Osteoblast (primary cell): ENCODE data around the gene TPH2. TPM values are rescaled to one million over a fixed set of nuclear protein-coding genes. Genes with fewer than 3 reads are reported as not detected.

ENCODE experiments used
- DNase-seq: peaks from one replicate; pipeline ENCODE4 v3.0.0; 2011; ENCODE audit warnings: low spot score, mixed read lengths; ENCODE audit not compliant: insufficient read length; ENCODE audit errors: missing footprints
- H2AFZ ChIP-seq: 2 replicates; pipeline ENCODE4 v1.6.0; 2011; ENCODE audit warnings: mild to moderate bottlenecking, low read length
- H3K27ac ChIP-seq: 2 replicates; pipeline ENCODE4 v1.5.1; 2011; ENCODE audit warnings: mild to moderate bottlenecking, low read depth, low read length, moderate library complexity
- H3K27me3 ChIP-seq: 2 replicates; pipeline ENCODE4 v1.6.0; 2012; ENCODE audit warnings: mild to moderate bottlenecking, control low read depth, inconsistent platforms, low read length, moderate library complexity; ENCODE audit not compliant: insufficient read depth
- H3K36me3 ChIP-seq: 2 replicates; pipeline ENCODE4 v1.5.1; 2011; ENCODE audit warnings: mild to moderate bottlenecking, low read length, control low read depth, moderate library complexity; ENCODE audit not compliant: insufficient read depth
- H3K4me1 ChIP-seq: 2 replicates; pipeline ENCODE4 v1.5.1; 2011; ENCODE audit warnings: mild to moderate bottlenecking, low read length, control low read depth, moderate library complexity; ENCODE audit not compliant: insufficient read depth
- H3K4me2 ChIP-seq: 2 replicates; pipeline ENCODE4 v1.6.0; 2011; ENCODE audit warnings: mild to moderate bottlenecking, low read length; ENCODE audit not compliant: insufficient read depth
- H3K4me3 ChIP-seq: fragments of 200-600 bp; sonication (generic); 3 replicates; pipeline ENCODE4 v1.5.1; 2012; ENCODE audit warnings: mild to moderate bottlenecking, low read length, inconsistent platforms; ENCODE audit not compliant: insufficient read depth
- H3K79me2 ChIP-seq: 2 replicates; pipeline ENCODE4 v1.6.0; 2012; ENCODE audit warnings: mild to moderate bottlenecking, low read length, control low read depth, inconsistent platforms; ENCODE audit not compliant: insufficient read depth
- H3K9me3 ChIP-seq: 2 replicates; pipeline ENCODE4 v1.5.1; 2011; ENCODE audit warnings: low read depth, low read length, control low read depth
- H4K20me1 ChIP-seq: 2 replicates; pipeline ENCODE4 v1.6.0; 2012; ENCODE audit warnings: mild to moderate bottlenecking, low read length, control low read depth; ENCODE audit not compliant: insufficient read depth
- CTCF ChIP-seq: IDR thresholded peaks from 2 replicates; pipeline ENCODE4 v1.5.1; 2011; ENCODE audit warnings: mild to moderate bottlenecking, low read depth, low read length, moderate library complexity; ENCODE audit errors: extremely low read depth
- total RNA-seq: library from RNA; depleted of rRNA; stranded (reverse); fragments of >200 nt; gene quantifications from 2 replicates; pipeline ENCODE4 v1.2.3, GENCODE V29; 2012

The TPH2 gene
- total RNA-seq, 1 donor = under 0.01 TPM

- Histone ChIP-seq H3K4me2 (no peak overlapping the region), H3K27me3 (no peaks in the 10 kb centered on the region), H3K27ac (no peak overlapping the region), H3K9me3 (no peaks in the 10 kb centered on the region), H4K20me1 (no peaks in the 10 kb centered on the region), H3K4me3 (no peak overlapping the region), H3K36me3 (no peaks in the 10 kb centered on the region), H3K4me1 (no peaks in the 10 kb centered on the region), H3K79me2 (no peaks in the 10 kb centered on the region), H2AFZ (no peak overlapping the region)
- no peak for DNase-seq
- no peak for TF ChIP-seq CTCF
Measured at GRCh38 chr12:71973687-71974086, 35.0 kb downstream of the TPH2 start.

GRCh38 chr12:71980538-71980937, 41.9 kb downstream of the TPH2 start:
- TF ChIP-seq CTCF = no peak
- Histone ChIP-seq H4K20me1 (no peaks in the 10 kb centered on the region), H3K36me3 (no peaks in the 10 kb centered on the region), H3K27ac (no peak overlapping the region), H3K4me2 (no peak overlapping the region), H3K79me2 (no peaks in the 10 kb centered on the region), H3K27me3 (no peaks in the 10 kb centered on the region), H3K9me3 (no peaks in the 10 kb centered on the region), H3K4me1 (no peaks in the 10 kb centered on the region), H3K4me3 (no peak overlapping the region), H2AFZ (no peak overlapping the region)
- no peak for DNase-seq

GRCh38 chr12:71981149-71981548, 42.5 kb downstream of the TPH2 start:
- H4K20me1 ChIP-seq = no peaks in the 10 kb centered on the region
- no peak for DNase-seq
- H3K4me1 ChIP-seq = no peaks in the 10 kb centered on the region
- no peak for TF ChIP-seq CTCF
- no peak overlapping the region for H3K27ac ChIP-seq
- H3K9me3 ChIP-seq = no peaks in the 10 kb centered on the region
- H3K36me3 ChIP-seq = no peaks in the 10 kb centered on the region
- no peaks in the 10 kb centered on the region for H3K79me2 ChIP-seq
- no peaks in the 10 kb centered on the region for H3K27me3 ChIP-seq
- no peak overlapping the region for H3K4me2 ChIP-seq
- no peak overlapping the region for H2AFZ ChIP-seq
- no peak overlapping the region for H3K4me3 ChIP-seq

GRCh38 chr12:71994715-71995114, 56.1 kb downstream of the TPH2 start:
- no peak for TF ChIP-seq CTCF
- H2AFZ ChIP-seq = no peak overlapping the region

More at GRCh38 chr12:71994715-71995114, 56.1 kb downstream of the TPH2 start:
- Histone ChIP-seq H3K4me2 (no peak overlapping the region), H3K9me3 (no peaks in the 10 kb centered on the region), H3K4me1 (no peaks in the 10 kb centered on the region), H3K27me3 (no peaks in the 10 kb centered on the region), H3K79me2 (no peaks in the 10 kb centered on the region), H3K27ac (no peak overlapping the region), H3K4me3 (no peak overlapping the region), H3K36me3 (no peaks in the 10 kb centered on the region), H4K20me1 (no peaks in the 10 kb centered on the region)
- DNase-seq = no peak
